SU-DHL-6 (cell line): ENCODE measurements around the gene SUMF1.

Source experiments
- CTCF ChIP-seq: fragments of 200-600 bp; sonication (generic); IDR thresholded peaks from one replicate; pipeline ENCODE4 v1.5.1; 2017; ENCODE audit warnings: antibody characterized with exemption, mild to moderate bottlenecking, low read length, moderate library complexity; ENCODE audit not compliant: insufficient read depth, poor library complexity, severe bottlenecking
- EZH2phosphoT487 ChIP-seq: fragments of 200-600 bp; sonication (generic), shearing (Covaris generic); conservative IDR thresholded peaks from 2 replicates; pipeline ENCODE4 v1.6.1; 2018; ENCODE audit warnings: mild to moderate bottlenecking, antibody characterized with exemption, low read length, moderate library complexity, mixed read lengths

- TF ChIP-seq CTCF (no peak), EZH2phosphoT487 (no peak)
Observed at GRCh38 chr3:4394567-4394966, 72.5 kb downstream of the SUMF1 start.
